ENCODE measurements around the gene TMEM158. TPM values are rescaled to one million over a fixed set of nuclear protein-coding genes. Genes with fewer than 3 reads are reported as not detected.

Gene TMEM158
- polyA plus RNA-seq, 1 donor from 2014 or later, result 7.9 TPM

DNA sequence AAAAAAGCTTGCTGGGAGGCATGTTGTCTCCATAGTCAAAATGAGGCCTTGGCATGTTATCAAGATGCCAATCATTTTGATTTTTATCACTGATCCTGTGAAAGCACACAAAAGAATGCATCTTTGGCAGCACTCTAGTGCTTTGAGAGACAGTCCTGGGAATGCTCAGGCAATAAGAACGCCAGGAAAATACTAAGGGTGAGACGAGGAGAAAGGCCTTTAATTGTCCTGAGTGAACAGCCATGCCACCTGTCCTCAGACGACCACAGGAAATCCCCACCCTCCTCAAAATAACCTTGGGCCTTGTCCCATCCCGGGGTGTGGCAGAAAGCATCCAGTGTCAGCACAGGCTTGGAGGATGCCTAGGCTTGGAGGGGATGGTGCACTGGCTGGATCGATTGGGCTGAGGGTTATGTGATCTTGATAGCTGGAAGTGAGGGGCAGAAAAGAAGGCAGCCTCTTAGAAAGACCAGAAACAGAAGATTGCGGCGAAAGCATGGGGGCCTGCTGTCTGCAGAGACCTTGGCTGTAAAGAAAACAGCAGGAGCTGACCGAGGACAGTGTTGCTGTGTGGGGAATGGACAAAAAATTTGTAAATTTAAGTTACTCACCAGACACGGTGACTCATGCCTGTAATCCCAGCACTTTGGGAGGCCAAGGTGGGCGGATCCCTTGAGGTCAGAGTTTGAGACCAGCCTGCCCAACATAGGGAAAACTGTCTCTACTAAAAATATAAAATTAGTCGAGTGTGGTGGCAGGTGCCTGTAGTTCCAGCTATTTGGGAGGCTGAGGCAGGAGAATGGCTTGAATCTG, 7.3 kb downstream of the TMEM158 start:
- Histone ChIP-seq H2AFZ (ENCODE audit: low read depth, low read length) (no peak overlapping the region), H3K4me2 (ENCODE audit: low read length) (no peak overlapping the region), H4K20me1 (ENCODE audit: insufficient read depth) (no peaks in the 10 kb centered on the region), H3K27ac (ENCODE audit: low read length) (no peak overlapping the region), H3K9ac (ENCODE audit: low read length) (no peak overlapping the region), H3K4me3 (ENCODE audit: low read length) (no peak overlapping the region), H3K79me2 (replicated peaks; ENCODE audit: insufficient read depth, low read length) (no peaks in the 10 kb centered on the region), H3K9me3 (ENCODE audit: low read length) (no peaks in the 10 kb centered on the region), H3F3A (ENCODE audit: insufficient read depth, low read length, poor library complexity, severe bottlenecking) (no peaks in the 10 kb centered on the region), H3K27me3 (ENCODE audit: insufficient read depth, low read depth, low read length) (peaks cover 7% of the 10 kb centered on the region), H3K9me2 (ENCODE audit: insufficient read depth, low read length) (no peaks in the 10 kb centered on the region), H3K36me3 (ENCODE audit: insufficient read depth, low read length) (no peaks in the 10 kb centered on the region)
- no peak for TF ChIP-seq RAD21 (conservative IDR thresholded peaks at IDR 0.05)
- TF ChIP-seq, protein P1, sequence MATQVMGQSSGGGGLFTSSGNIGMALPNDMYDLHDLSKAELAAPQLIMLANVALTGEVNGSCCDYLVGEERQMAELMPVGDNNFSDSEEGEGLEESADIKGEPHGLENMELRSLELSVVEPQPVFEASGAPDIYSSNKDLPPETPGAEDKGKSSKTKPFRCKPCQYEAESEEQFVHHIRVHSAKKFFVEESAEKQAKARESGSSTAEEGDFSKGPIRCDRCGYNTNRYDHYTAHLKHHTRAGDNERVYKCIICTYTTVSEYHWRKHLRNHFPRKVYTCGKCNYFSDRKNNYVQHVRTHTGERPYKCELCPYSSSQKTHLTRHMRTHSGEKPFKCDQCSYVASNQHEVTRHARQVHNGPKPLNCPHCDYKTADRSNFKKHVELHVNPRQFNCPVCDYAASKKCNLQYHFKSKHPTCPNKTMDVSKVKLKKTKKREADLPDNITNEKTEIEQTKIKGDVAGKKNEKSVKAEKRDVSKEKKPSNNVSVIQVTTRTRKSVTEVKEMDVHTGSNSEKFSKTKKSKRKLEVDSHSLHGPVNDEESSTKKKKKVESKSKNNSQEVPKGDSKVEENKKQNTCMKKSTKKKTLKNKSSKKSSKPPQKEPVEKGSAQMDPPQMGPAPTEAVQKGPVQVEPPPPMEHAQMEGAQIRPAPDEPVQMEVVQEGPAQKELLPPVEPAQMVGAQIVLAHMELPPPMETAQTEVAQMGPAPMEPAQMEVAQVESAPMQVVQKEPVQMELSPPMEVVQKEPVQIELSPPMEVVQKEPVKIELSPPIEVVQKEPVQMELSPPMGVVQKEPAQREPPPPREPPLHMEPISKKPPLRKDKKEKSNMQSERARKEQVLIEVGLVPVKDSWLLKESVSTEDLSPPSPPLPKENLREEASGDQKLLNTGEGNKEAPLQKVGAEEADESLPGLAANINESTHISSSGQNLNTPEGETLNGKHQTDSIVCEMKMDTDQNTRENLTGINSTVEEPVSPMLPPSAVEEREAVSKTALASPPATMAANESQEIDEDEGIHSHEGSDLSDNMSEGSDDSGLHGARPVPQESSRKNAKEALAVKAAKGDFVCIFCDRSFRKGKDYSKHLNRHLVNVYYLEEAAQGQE (IDR thresholded peaks at IDR 0.05; ENCODE audit: borderline replicate concordance), result no peak
- TF ChIP-seq, protein P2, sequence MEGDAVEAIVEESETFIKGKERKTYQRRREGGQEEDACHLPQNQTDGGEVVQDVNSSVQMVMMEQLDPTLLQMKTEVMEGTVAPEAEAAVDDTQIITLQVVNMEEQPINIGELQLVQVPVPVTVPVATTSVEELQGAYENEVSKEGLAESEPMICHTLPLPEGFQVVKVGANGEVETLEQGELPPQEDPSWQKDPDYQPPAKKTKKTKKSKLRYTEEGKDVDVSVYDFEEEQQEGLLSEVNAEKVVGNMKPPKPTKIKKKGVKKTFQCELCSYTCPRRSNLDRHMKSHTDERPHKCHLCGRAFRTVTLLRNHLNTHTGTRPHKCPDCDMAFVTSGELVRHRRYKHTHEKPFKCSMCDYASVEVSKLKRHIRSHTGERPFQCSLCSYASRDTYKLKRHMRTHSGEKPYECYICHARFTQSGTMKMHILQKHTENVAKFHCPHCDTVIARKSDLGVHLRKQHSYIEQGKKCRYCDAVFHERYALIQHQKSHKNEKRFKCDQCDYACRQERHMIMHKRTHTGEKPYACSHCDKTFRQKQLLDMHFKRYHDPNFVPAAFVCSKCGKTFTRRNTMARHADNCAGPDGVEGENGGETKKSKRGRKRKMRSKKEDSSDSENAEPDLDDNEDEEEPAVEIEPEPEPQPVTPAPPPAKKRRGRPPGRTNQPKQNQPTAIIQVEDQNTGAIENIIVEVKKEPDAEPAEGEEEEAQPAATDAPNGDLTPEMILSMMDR (IDR thresholded peaks at IDR 0.05; ENCODE audit: poor library complexity, severe bottlenecking), result no peak
- no peak for TF ChIP-seq EZH2 (IDR thresholded peaks at IDR 0.05; ENCODE audit: borderline replicate concordance, insufficient read depth, low read length, poor library complexity, severe bottlenecking)
- no peak for TF ChIP-seq SMC3 (conservative IDR thresholded peaks at IDR 0.05; ENCODE audit: poor library complexity)
- no peak for TF ChIP-seq TAF1 (IDR thresholded peaks at IDR 0.05; ENCODE audit: low read depth)
- TF ChIP-seq MXI1 (conservative IDR thresholded peaks at IDR 0.05; ENCODE audit: poor library complexity, severe bottlenecking), result no peak
- no peak for TF ChIP-seq EP300 (conservative IDR thresholded peaks at IDR 0.05; ENCODE audit: poor library complexity, severe bottlenecking)
- no peak for TF ChIP-seq POLR2AphosphoS5 (IDR thresholded peaks at IDR 0.05)

DNA sequence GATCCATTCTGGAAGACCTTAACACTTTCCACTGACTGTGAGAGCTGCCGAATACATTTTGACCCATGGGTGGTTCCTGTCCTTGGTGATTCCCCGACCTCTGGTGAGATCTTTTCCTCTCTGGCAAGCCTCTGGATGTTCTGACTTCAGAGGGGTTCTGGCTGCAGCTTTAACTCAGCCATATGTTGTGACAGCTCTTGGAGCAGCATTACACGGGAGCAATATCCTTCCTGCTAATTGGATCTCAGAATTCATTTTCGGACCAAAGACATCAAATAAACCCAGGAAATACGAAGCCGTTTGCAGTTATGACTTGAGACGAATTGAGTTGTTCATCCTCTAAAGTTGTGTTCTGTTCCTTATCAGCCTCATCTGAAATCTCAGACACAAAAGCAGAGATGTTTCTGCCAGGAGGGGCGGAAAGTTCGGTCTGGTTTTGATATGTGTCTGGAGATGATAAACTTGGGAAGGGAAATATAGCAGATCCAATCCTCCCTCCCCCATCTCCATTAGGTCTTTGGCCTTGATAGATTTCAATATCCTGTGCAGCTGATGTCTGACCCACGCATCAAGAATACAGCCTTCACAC, 10.0 kb downstream of the TMEM158 start:
- no peaks in the 10 kb centered on the region for H3K9me2 ChIP-seq (ENCODE audit: insufficient read depth, low read length)
- H3K9ac ChIP-seq (ENCODE audit: low read length), result no peak overlapping the region
- H3F3A ChIP-seq (ENCODE audit: insufficient read depth, low read length, poor library complexity, severe bottlenecking), result no peaks in the 10 kb centered on the region
- no peak overlapping the region for H3K27ac ChIP-seq (ENCODE audit: low read length)
- no peak overlapping the region for H2AFZ ChIP-seq (ENCODE audit: low read depth, low read length)
- H3K4me3 ChIP-seq (ENCODE audit: low read length), result no peak overlapping the region
- no peaks in the 10 kb centered on the region for H3K27me3 ChIP-seq (ENCODE audit: insufficient read depth, low read depth, low read length)
- no peaks in the 10 kb centered on the region for H3K36me3 ChIP-seq (ENCODE audit: insufficient read depth, low read length)
- H4K20me1 ChIP-seq (ENCODE audit: insufficient read depth), result no peaks in the 10 kb centered on the region
- no peaks in the 10 kb centered on the region for H3K9me3 ChIP-seq (ENCODE audit: low read length)
- no peaks in the 10 kb centered on the region for H3K79me2 ChIP-seq (replicated peaks; ENCODE audit: insufficient read depth, low read length)
- no peak for TF ChIP-seq MXI1 (conservative IDR thresholded peaks at IDR 0.05; ENCODE audit: poor library complexity, severe bottlenecking)
- TF ChIP-seq POLR2AphosphoS5 (IDR thresholded peaks at IDR 0.05), result no peak
- TF ChIP-seq, protein P1 (IDR thresholded peaks at IDR 0.05; ENCODE audit: borderline replicate concordance), result no peak
- TF ChIP-seq EZH2 (IDR thresholded peaks at IDR 0.05; ENCODE audit: borderline replicate concordance, insufficient read depth, low read length, poor library complexity, severe bottlenecking), result no peak
- no peak for TF ChIP-seq SMC3 (conservative IDR thresholded peaks at IDR 0.05; ENCODE audit: poor library complexity)
- no peak for TF ChIP-seq EP300 (conservative IDR thresholded peaks at IDR 0.05; ENCODE audit: poor library complexity, severe bottlenecking)
- TF ChIP-seq, protein P2 (IDR thresholded peaks at IDR 0.05; ENCODE audit: poor library complexity, severe bottlenecking), result no peak
- no peak for TF ChIP-seq RAD21 (conservative IDR thresholded peaks at IDR 0.05)
- no peak for TF ChIP-seq TAF1 (IDR thresholded peaks at IDR 0.05; ENCODE audit: low read depth)
- H3K4me2 ChIP-seq (ENCODE audit: low read length), result no peak overlapping the region
